RWPE1 (cell line): ENCODE results near the gene DAP.

Experiments used
- CTCF ChIA-PET: fragments of 350-600 bp; sonication (Branson Sonifier 250); formaldehyde crosslinking; extraction: SDS; loops from one replicate; lab custom pipeline; 2021; lab: Yijun Ruan, JAX
- POLR2A ChIA-PET: fragments of 400-600 bp; formaldehyde crosslinking; extraction: SDS; loops from one replicate; lab custom pipeline; 2020; ENCODE audit warnings: antibody characterized with exemption; ENCODE audit not compliant: low non-redundant PET; lab: Yijun Ruan, JAX
- DNase-seq: peaks from one replicate; pipeline ENCODE4 v3.0.0; 2012; ENCODE audit warnings: low spot score
- H3K27ac ChIP-seq: fragments of 450-650 bp; 2 replicates; pipeline ENCODE4 v1.5.1; 2017
- TF ChIP-seq, protein P1 (sequence below): fragments of 450-650 bp; conservative IDR thresholded peaks from 2 replicates; pipeline ENCODE4 v1.5.1; 2017; ENCODE audit warnings: low read depth, mild to moderate bottlenecking

Gene DAP

DNA sequence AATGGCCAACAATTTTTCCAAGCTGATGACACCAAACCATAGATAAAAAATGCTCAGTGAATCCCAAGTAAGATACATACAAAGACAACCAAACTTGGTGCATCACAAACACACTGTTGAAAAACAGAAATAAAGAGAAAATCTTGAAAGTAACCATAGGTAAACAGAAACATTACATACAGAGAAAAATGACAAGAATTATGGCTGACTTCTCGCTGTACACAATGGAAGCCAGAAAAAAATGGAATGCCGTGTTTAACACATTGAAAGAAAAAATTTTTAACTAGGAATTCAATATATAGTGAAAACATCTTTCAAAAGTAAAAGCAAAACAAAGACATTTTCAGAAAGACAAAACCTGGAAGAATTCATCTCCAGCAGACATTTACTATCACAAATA lies 20.6 kb downstream of the DAP start:
- ChIA-PET POLR2A (no interaction called here), CTCF (interaction anchor here (0.5 kb wide), 1 partner anchor 420 kb away, joined by 5 read pairs; no protein-coding TSS in a partner anchor)
- TF ChIP-seq, protein P1, sequence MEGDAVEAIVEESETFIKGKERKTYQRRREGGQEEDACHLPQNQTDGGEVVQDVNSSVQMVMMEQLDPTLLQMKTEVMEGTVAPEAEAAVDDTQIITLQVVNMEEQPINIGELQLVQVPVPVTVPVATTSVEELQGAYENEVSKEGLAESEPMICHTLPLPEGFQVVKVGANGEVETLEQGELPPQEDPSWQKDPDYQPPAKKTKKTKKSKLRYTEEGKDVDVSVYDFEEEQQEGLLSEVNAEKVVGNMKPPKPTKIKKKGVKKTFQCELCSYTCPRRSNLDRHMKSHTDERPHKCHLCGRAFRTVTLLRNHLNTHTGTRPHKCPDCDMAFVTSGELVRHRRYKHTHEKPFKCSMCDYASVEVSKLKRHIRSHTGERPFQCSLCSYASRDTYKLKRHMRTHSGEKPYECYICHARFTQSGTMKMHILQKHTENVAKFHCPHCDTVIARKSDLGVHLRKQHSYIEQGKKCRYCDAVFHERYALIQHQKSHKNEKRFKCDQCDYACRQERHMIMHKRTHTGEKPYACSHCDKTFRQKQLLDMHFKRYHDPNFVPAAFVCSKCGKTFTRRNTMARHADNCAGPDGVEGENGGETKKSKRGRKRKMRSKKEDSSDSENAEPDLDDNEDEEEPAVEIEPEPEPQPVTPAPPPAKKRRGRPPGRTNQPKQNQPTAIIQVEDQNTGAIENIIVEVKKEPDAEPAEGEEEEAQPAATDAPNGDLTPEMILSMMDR = no peak
- no peak for DNase-seq
- H3K27ac ChIP-seq = no peak overlapping the region

DNA sequence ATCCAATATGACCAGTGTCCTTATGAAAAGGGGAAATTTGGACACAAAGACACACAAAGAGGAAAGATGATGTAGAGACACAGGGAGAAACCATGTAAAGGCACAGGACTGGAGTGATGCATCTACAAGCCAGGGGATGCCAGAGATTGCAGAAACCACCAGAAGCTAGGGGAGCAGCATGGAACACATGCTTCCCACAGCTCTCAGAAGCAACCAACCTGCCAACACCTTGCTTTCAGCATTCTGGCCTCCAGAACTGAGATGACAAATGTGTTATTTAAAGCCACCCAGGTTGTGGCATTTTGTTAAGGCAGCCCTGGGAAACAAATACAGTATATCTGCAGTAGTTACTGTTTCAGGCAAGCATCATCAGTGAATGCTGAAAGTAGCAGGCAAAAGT lies 23.2 kb downstream of the DAP start:
- TF ChIP-seq, protein P1 = no peak
- no peak overlapping the region for H3K27ac ChIP-seq
- no peak for DNase-seq
- POLR2A ChIA-PET = no interaction called here
- CTCF ChIA-PET = no interaction called here

- ChIA-PET POLR2A (no interaction called here), CTCF (no interaction called here)
- H3K27ac ChIP-seq = no peak overlapping the region
- TF ChIP-seq, protein P1 = no peak
- no peak for DNase-seq
Observed at GRCh38 chr5:10736808-10737207, 24.2 kb downstream of the DAP start.

- no peak for DNase-seq
- ChIA-PET CTCF (no interaction called here), POLR2A (no interaction called here)
- TF ChIP-seq, protein P1 = no peak
- H3K27ac ChIP-seq = no peak overlapping the region
Observed at GRCh38 chr5:10736354-10736753, 24.7 kb downstream of the DAP start.

- DNase-seq = no peak
- H3K27ac ChIP-seq = no peak overlapping the region
- ChIA-PET CTCF (no interaction called here), POLR2A (no interaction called here)
- TF ChIP-seq, protein P1 = no peak
Observed at GRCh38 chr5:10735569-10736276, 25.3 kb downstream of the DAP start.

DNA sequence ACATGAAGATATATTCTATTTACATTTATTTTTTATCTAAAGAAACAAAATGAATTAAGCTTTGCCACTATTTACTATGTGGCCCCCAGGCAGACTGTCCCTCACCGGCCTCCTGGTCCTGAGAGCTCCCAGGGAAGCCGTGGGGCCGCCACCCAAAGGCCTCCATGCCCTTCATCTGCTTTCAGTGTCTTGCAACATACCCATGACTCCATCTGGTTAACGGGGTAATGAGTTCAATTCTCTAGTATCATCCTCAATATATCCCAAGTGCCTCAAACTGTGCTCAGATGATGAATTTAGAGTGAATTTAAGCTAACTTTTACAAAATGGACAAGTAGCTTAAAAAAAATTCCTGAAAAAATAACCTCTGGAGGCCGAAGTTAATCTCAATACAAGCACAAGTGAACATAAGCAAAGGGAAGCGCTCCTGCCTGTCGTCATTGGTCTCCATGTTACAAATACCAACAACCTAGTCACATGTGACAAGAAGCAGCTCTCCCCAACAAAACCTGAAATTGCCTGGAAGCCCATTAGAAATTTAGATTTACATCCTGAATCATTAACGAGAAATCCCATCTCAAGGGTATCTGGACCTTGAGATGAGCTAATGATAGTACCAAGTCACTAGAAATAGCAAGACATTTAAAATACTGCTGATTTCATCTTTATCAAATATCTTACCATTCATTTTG lies 26.1 kb downstream of the DAP start:
- TF ChIP-seq, protein P1 = no peak
- no peak for DNase-seq
- ChIA-PET POLR2A (no interaction called here), CTCF (interaction anchor here (0.7 kb wide), 1 partner anchor 33 kb away, joined by 3 read pairs; no protein-coding TSS in a partner anchor)
- no peak overlapping the region for H3K27ac ChIP-seq
